Muscle layer of duodenum (tissue), 2 donors: ENCODE data around the gene NKD2.
"Not testable (repeated sequence)": the region's sequence is repeated elsewhere in the genome, so short reads cannot be mapped to it uniquely, and the experiment has no call there.

Experiments
- H3K27ac ChIP-seq: one replicate; pipeline ENCODE4 v1.7.0; 2013; ENCODE audit warnings: mild to moderate bottlenecking, low read length
- H3K27me3 ChIP-seq: one replicate; pipeline ENCODE4 v1.7.0; 2013; ENCODE audit warnings: low read depth, mild to moderate bottlenecking, control low read depth, low read length
- H3K36me3 ChIP-seq, 2 donors: one replicate each; pipeline ENCODE4 v1.7.0; 2013; ENCODE audit warnings: low read length in 2 of 2, control low read depth in 1 of 2, mild to moderate bottlenecking in 1 of 2; ENCODE audit not compliant: insufficient read depth in 2 of 2, control insufficient read depth in 1 of 2
- H3K4me1 ChIP-seq, 2 donors: one replicate each; pipeline ENCODE4 v1.7.0; 2013; ENCODE audit warnings: low read length in 2 of 2, mild to moderate bottlenecking in 2 of 2, control low read depth in 1 of 2, moderate library complexity in 1 of 2; ENCODE audit not compliant: insufficient read depth in 2 of 2, control insufficient read depth in 1 of 2
- H3K4me3 ChIP-seq, 2 donors: one replicate each; pipeline ENCODE4 v1.7.0; 2013; ENCODE audit warnings: low read length in 2 of 2, low read depth in 1 of 2, mild to moderate bottlenecking in 1 of 2
- H3K9me3 ChIP-seq, 2 donors: one replicate each; pipeline ENCODE4 v1.7.0; 2013; ENCODE audit warnings: low read length in 2 of 2, control low read depth in 1 of 2, mild to moderate bottlenecking in 1 of 2; ENCODE audit not compliant: control insufficient read depth in 1 of 2
- donor health status: healthy.

Gene NKD2

DNA sequence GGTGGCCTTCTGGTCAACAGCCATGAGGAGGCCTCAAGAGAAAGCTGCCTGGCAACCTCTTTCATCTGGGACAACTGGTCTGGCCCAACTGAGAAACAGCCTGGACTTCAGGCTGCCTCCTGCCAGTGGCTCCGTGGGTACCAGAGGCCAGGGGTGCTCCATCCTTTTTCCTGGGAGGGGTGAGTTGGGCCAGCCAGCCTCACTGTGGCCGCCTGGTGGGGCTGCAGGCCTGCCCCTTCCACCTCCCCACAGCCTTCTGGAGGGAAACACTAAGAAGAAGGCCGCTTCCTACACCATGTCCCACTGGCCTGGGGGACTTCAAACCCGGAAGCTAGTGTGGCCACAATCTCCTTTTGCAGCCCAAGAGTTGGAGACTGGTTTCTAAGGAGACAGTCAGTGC is 13.8 kb upstream of the NKD2 start:
- Histone ChIP-seq H3K27me3 (no peaks in the 10 kb centered on the region), H3K4me3 (no peak overlapping the region), H3K9me3 (no peaks in the 10 kb centered on the region), H3K4me1 (peaks cover 0 to 34% of the 10 kb centered on the region in 2 donors), H3K36me3 (no peaks in the 10 kb centered on the region), H3K27ac (no peak overlapping the region)

- Histone ChIP-seq H3K4me1 (peaks cover 0 to 29% of the 10 kb centered on the region in 2 donors), H3K4me3 (no peak overlapping the region), H3K27ac (no peak overlapping the region), H3K27me3 (no peaks in the 10 kb centered on the region), H3K36me3 (no peaks in the 10 kb centered on the region), H3K9me3 (no peaks in the 10 kb centered on the region)
These were observed 13.3 kb upstream of the NKD2 start for GRCh38 chr5:995318-995717.

DNA sequence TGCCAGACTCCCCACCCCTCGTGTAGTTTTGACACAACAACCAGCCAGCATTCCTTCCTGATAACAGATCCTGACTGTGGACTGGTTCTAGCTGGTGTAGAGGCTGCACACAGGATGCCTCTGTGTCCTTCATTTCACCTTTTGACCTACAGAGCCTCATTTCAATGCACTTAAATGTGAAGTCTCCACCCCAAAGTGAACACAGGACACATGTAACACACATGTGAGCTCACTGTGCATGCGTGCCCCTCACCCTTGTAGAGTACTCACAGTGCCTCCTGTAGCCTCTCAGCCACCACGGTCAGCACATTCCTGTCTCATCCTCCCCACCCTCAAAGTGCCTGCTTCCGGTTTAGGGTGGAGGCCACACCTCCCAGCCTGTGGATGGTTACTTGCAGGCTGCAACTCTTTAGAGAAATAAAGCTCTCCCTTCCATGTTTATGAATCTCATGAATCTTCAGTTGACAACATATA is 11.6 kb upstream of the NKD2 start:
- Histone ChIP-seq H3K4me3 (no peak overlapping the region), H3K4me1 (peaks cover 0 to 21% of the 10 kb centered on the region in 2 donors), H3K9me3 (no peaks in the 10 kb centered on the region), H3K27ac (peak overlapping the region; percentile 7), H3K27me3 (no peaks in the 10 kb centered on the region), H3K36me3 (no peaks in the 10 kb centered on the region)

- no peak overlapping the region for H3K27ac ChIP-seq
- no peaks in the 10 kb centered on the region for H3K27me3 ChIP-seq
- H3K4me3 ChIP-seq: no peak overlapping the region
- H3K36me3 ChIP-seq: no peaks in the 10 kb centered on the region
- no peaks in the 10 kb centered on the region for H3K9me3 ChIP-seq
- peaks cover 0 to 19% of the 10 kb centered on the region in 2 donors for H3K4me1 ChIP-seq
These were observed 10.9 kb upstream of the NKD2 start for GRCh38 chr5:997711-998110.

DNA sequence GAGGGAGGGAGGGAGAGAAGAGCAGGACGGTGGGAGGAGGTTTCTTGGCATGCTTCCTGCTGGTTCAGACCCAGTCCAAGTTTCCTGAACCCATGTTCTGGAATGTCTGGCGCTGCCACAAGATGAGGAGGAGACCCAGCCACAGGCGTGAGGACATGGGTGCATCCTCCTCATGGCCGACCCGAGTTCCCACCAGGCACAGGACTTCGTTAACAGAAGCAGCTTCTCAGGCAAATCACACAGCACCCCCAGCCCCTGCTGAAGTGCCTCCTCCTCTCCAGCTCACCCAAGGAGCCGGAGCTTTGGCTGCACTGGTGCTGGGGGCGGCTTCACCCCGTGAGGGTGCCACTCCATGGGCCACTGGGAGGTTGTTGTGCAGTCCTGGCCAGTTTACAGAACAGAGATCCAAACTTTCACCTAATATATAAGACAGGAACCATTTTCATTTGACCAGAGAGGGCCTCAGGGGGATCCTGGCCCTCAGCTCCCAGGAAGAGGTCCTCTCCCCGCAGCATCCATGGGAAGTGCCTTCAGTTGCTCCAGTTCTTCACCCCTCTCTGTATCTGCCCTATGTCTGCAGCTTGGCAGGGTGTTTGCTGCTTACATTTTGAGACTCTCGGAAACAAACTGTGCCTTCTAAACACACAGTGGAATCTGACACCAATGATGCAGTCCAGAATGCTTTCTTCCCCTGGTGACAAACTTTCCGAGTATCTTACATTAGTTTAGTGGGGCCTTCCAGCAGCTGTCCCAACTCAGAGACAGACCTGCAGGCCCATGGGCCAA is 10.2 kb upstream of the NKD2 start:
- H3K9me3 ChIP-seq: no peaks in the 10 kb centered on the region
- peaks cover 0 to 18% of the 10 kb centered on the region in 2 donors for H3K4me1 ChIP-seq
- H3K4me3 ChIP-seq: no peak overlapping the region
- H3K27me3 ChIP-seq: no peaks in the 10 kb centered on the region
- H3K27ac ChIP-seq: no peak overlapping the region
- no peaks in the 10 kb centered on the region for H3K36me3 ChIP-seq

DNA sequence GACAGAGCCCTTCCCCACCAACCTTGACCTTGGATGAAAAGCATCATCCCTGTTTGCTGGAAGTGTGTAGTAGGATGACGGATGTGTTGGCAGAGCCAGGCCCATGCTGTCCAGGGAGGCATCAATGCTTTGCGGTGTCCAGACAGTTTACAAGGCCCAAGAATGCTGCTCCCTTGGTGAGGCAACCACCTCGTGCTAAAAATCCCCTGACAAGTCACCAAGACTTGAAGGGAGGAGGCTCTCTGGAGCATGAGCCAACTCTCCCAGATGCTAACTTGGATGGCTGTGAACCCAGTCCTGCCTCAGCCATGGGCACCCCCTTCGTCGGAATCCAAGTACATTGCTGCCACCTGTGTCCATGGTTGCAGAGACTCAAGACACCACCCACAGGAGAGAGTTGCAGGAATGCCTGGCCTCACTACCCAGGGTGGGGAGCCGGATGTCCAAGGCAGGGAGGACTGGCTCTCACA is 9.5 kb upstream of the NKD2 start:
- Histone ChIP-seq H3K27ac (no peak overlapping the region), H3K36me3 (no peaks in the 10 kb centered on the region), H3K4me1 (peaks cover 0 to 14% of the 10 kb centered on the region in 2 donors), H3K27me3 (no peaks in the 10 kb centered on the region), H3K4me3 (no peak overlapping the region), H3K9me3 (no peaks in the 10 kb centered on the region)

GRCh38 chr5:999724-1000123 is 8.9 kb upstream of the NKD2 start:
- H3K36me3 ChIP-seq: no peaks in the 10 kb centered on the region
- no peak overlapping the region for H3K27ac ChIP-seq
- H3K4me3 ChIP-seq: no peak overlapping the region
- no peaks in the 10 kb centered on the region for H3K27me3 ChIP-seq
- H3K9me3 ChIP-seq: no peaks in the 10 kb centered on the region
- peaks cover 0 to 18% of the 10 kb centered on the region in 2 donors for H3K4me1 ChIP-seq

- peaks cover 0 to 23% of the 10 kb centered on the region in 2 donors for H3K4me1 ChIP-seq
- no peak overlapping the region for H3K4me3 ChIP-seq
- no peak overlapping the region for H3K27ac ChIP-seq
- H3K36me3 ChIP-seq: no peaks in the 10 kb centered on the region
- no peaks in the 10 kb centered on the region for H3K27me3 ChIP-seq
- no peaks in the 10 kb centered on the region for H3K9me3 ChIP-seq
These were observed 8.3 kb upstream of the NKD2 start for GRCh38 chr5:1000329-1000728.

DNA sequence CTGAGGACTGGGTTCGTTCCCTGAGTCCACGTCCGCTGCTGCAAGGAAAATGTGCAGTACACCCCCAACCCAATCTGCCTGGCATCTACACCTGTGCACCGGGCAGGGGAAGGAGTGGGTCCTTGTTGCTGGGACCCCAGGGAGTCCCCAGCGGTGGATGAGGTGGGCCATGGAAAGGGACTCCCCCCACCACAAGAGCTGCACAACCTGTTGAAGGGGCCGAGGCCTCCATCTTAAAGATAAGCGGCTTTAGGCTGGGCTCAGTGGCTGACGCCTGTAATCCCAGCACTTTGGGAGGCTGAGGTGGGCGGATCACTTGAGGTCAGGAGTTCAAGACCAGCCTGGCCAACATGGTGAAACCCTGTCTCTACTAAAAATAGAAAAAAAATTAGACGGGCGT is 7.8 kb upstream of the NKD2 start:
- H3K27ac ChIP-seq, H3K9me3 ChIP-seq, H3K27me3 ChIP-seq, H3K36me3 ChIP-seq, H3K4me3 ChIP-seq: not testable (repeated sequence)
- H3K4me1 ChIP-seq: peaks cover 0 to 29% of the 10 kb centered on the region in 2 donors

DNA sequence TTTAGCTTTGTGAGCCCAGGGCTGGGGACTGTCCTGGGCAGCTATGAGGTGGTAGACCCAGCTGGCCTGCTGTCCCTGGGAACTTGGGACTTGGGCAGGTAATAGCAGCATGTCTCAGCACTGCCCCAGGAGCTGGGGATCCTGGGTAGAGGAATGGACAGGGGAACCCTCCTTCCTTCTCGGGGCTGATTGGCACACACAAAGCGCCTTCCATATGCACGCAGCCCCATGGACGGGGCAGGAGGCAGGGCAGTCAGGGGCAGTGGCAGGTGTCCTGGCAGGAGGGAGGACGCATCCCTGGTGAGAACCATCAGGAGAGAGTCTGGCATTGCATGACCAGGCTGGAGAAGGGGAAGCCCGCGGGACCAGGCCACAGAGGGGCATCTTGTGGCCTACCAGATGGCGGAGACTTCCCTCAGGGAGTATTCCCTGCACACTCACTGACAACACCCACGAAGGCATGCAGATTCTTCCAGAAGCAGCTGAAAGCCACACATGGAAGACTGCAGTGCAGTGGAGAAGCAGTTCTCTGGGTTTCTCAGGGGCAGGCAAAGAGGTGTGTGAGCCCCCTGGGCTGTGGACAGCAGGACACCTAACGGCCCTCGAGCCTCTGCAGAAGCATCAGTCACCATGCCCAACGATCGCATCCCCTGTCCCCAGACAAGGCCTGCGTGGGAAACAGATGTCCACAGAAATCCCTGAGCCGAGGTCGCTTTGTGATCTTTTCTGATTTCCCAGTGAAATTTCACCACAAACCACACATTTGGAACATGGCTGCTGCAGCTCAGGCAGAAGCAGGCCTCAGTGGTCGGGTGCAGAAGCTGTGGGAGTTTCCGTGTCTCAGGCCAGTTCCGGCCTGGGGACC is 7.0 kb upstream of the NKD2 start:
- Histone ChIP-seq H3K36me3 (no peaks in the 10 kb centered on the region), H3K27me3 (no peaks in the 10 kb centered on the region), H3K4me1 (peaks cover 0 to 29% of the 10 kb centered on the region in 2 donors), H3K4me3 (no peak overlapping the region), H3K9me3 (no peaks in the 10 kb centered on the region), H3K27ac (no peak overlapping the region)

DNA sequence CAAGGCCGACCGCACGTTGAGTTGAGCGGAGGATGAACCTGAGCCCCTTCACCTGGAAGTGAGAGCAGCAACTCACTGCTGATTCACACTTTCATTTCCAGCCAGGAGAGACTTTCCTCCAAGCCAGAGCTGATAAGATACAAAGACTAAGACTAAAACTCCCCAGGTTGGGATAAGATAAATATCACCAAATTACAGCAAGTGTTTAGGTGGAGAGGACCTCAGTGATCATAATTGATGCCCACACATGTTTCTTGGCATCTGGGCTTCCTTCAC is 6.4 kb upstream of the NKD2 start:
- Histone ChIP-seq H3K4me3 (no peak overlapping the region), H3K9me3 (no peaks in the 10 kb centered on the region), H3K36me3 (no peaks in the 10 kb centered on the region), H3K27me3 (no peaks in the 10 kb centered on the region), H3K27ac (no peak overlapping the region), H3K4me1 (peaks cover 0 to 29% of the 10 kb centered on the region in 2 donors)
